Endothelial cell of umbilical vein (primary cell): ENCODE results near the gene TGFBR2. TPM values are rescaled to one million over a fixed set of nuclear protein-coding genes. Genes with fewer than 3 reads are reported as not detected.
A peak's percentile ranks its signal among the peaks of the same experiment; 100 is the strongest.

ENCODE experiments used
- BruUV-seq: library from RNA; stranded (reverse); fragments of 400-500 nt; replicated peaks from 2 replicates; lab custom pipeline; 2021; lab: Mats Ljungman, UMichigan
- CTCF ChIA-PET: fragments of 300-600, 350-600 bp; sonication (Branson Sonifier 250); formaldehyde crosslinking; loops from one replicate; lab custom pipeline; 2021; ENCODE audit warnings: antibody characterized with exemption, inconsistent platforms; lab: Charles Lee
- POLR2A ChIA-PET: fragments of 300-600, 350-600 bp; sonication (Branson Sonifier 250); formaldehyde crosslinking; loops from one replicate; lab custom pipeline; 2021; ENCODE audit warnings: antibody characterized with exemption, inconsistent platforms; lab: Charles Lee
- DNase-seq: peaks from one replicate; pipeline ENCODE4 v3.0.0-alpha.2; 2011; ENCODE audit warnings: low read depth, low spot score
- FAIRE-seq: peaks from 2 replicates; lab custom pipeline; 2011; peaks lifted over from hg19 to GRCh38; lab: Jason Lieb, UNC
- H2AFZ ChIP-seq: 2 replicates; pipeline ENCODE4 v1.6.0; 2012; ENCODE audit warnings: low read depth, low read length, control low read depth, inconsistent platforms
- H3K27ac ChIP-seq: 2 replicates; pipeline ENCODE4 v1.5.1; 2011; ENCODE audit warnings: low read depth, mild to moderate bottlenecking, control low read depth, low read length, moderate library complexity; ENCODE audit not compliant: insufficient read depth
- H3K27me3 ChIP-seq, 2 experiments: 2 replicates each; pipeline versions ENCODE4 v1.6.0 to v1.6.1; 2011; ENCODE audit warnings: low read length in 2 of 2, mixed read lengths in 1 of 2; ENCODE audit not compliant: control insufficient read depth in 2 of 2, insufficient read depth in 2 of 2
- H3K36me3 ChIP-seq, 2 experiments: 2 replicates in 1 of 2; 3 replicates in 1 of 2; pipeline ENCODE4 v1.5.1; 2011; ENCODE audit warnings: low read length in 2 of 2, mild to moderate bottlenecking in 1 of 2, moderate library complexity in 1 of 2; ENCODE audit not compliant: control insufficient read depth in 2 of 2, insufficient read depth in 2 of 2; ENCODE audit errors: extremely low read depth in 1 of 2
- H3K4me1 ChIP-seq: 3 replicates; pipeline ENCODE4 v1.5.1; 2011; ENCODE audit warnings: mild to moderate bottlenecking, low read length; ENCODE audit not compliant: control insufficient read depth, insufficient read depth; ENCODE audit errors: extremely low read depth
- H3K4me2 ChIP-seq: 2 replicates; pipeline ENCODE4 v1.6.1; 2011; ENCODE audit warnings: low read length, control low read depth, mixed read lengths; ENCODE audit not compliant: insufficient read depth
- H3K4me3 ChIP-seq, 3 experiments: fragments of 200-600 bp in 1 of 3; sonication (generic), shearing (Covaris generic) in 1 of 3; replicated peaks in 1 of 3; 2 replicates each; pipeline ENCODE4 v1.5.1; 2011 to 2016; ENCODE audit warnings: control low read depth in 3 of 3, low read length in 3 of 3, mild to moderate bottlenecking in 2 of 3, inconsistent platforms in 1 of 3, low read depth in 1 of 3, moderate library complexity in 1 of 3; ENCODE audit not compliant: insufficient read depth in 1 of 3
- H3K79me2 ChIP-seq: 2 replicates; pipeline ENCODE4 v1.6.0; 2012; ENCODE audit warnings: low read length, inconsistent platforms; ENCODE audit not compliant: control insufficient read depth, insufficient read depth
- H3K9ac ChIP-seq: replicated peaks from 2 replicates; pipeline ENCODE3; 2011; ENCODE audit warnings: low read length, control low read depth; ENCODE audit not compliant: insufficient read depth; ENCODE audit errors: extremely low read depth
- H3K9me1 ChIP-seq: replicated peaks from 3 replicates; pipeline ENCODE4 v1.6.0; 2011; ENCODE audit warnings: mild to moderate bottlenecking, low read length; ENCODE audit not compliant: control insufficient read depth, insufficient read depth; ENCODE audit errors: extremely low read depth
- H3K9me3 ChIP-seq: replicated peaks from 2 replicates; pipeline ENCODE4 v1.5.1; 2012; ENCODE audit warnings: low read length, inconsistent platforms; ENCODE audit not compliant: control insufficient read depth, insufficient read depth
- H4K20me1 ChIP-seq: replicated peaks from 2 replicates; pipeline ENCODE3; 2011; ENCODE audit warnings: mild to moderate bottlenecking, low read length; ENCODE audit not compliant: control insufficient read depth, insufficient read depth; ENCODE audit errors: extremely low read depth
- EZH2 ChIP-seq: IDR thresholded peaks from 2 replicates; pipeline ENCODE4 v1.6.1; 2012; ENCODE audit warnings: borderline replicate concordance, low read depth, mild to moderate bottlenecking, moderate library complexity, low read length, inconsistent platforms; ENCODE audit not compliant: severe bottlenecking
- FOS ChIP-seq: IDR thresholded peaks from 2 replicates; pipeline ENCODE4 v1.6.1; 2011; ENCODE audit warnings: mild to moderate bottlenecking, low read length, moderate library complexity, borderline replicate concordance; ENCODE audit not compliant: insufficient read depth
- GATA2 ChIP-seq: IDR thresholded peaks from 2 replicates; pipeline ENCODE4 v1.7.0; 2011; ENCODE audit warnings: low read depth, mild to moderate bottlenecking, moderate library complexity, mixed read lengths, low read length; ENCODE audit not compliant: insufficient read length, insufficient read depth
- JUN ChIP-seq: IDR thresholded peaks from 2 replicates; pipeline ENCODE4 v1.6.1; 2011; ENCODE audit warnings: borderline replicate concordance, low read depth; ENCODE audit not compliant: insufficient read length, insufficient read depth
- MYC ChIP-seq: IDR thresholded peaks from one replicate; pipeline ENCODE4 v1.6.1; 2011; ENCODE audit warnings: mild to moderate bottlenecking, low read depth, low read length
- POLR2A ChIP-seq: IDR thresholded peaks from 2 replicates; pipeline ENCODE4 v1.6.1; 2012; ENCODE audit warnings: low read depth, mild to moderate bottlenecking, control low read depth, low read length
- POLR2AphosphoS5 ChIP-seq: IDR thresholded peaks from 2 replicates; pipeline ENCODE4 v1.6.1; 2012; ENCODE audit warnings: low read depth, mild to moderate bottlenecking, control low read depth, low read length, moderate library complexity; ENCODE audit not compliant: insufficient read depth
- dilution Hi-C: fragments of 300-500 bp; cut with MboI; formaldehyde crosslinking; loops from one replicate; pipeline ENCODE4 v1.15.0; 2019; ENCODE audit warnings: low sequenced_read_pairs; ENCODE audit not compliant: extremely low pct_ligation_motif_present
- intact Hi-C: fragments of 100-400 bp; cut with micrococcal nuclease; formaldehyde crosslinking; loops from one replicate; pipeline ENCODE4 v1.10.0; 2022
- polyA plus RNA-seq, 4 experiments: library from polyadenylated mRNA; depleted of rRNA in 3 of 4; stranded (reverse) in 3 of 4; unstranded in 1 of 4; fragments of >200 nt; gene quantifications; 2 replicates each; pipeline versions ENCODE4 v1.2.1 to v1.2.3, GENCODE V29; 2011 to 2012; ENCODE audit warnings: missing spikeins in 1 of 4
- total RNA-seq: library from RNA; stranded (reverse); gene quantifications from 2 replicates; pipeline ENCODE4 v1.2.3, GENCODE V29; 2021
- TF ChIP-seq, protein P1 (sequence below), 2 donors: IDR thresholded peaks; 1 replicate in 1 of 2; 2 replicates in 1 of 2; pipeline ENCODE4 v1.5.1; 2011; ENCODE audit warnings: low read length in 2 of 2, mild to moderate bottlenecking in 2 of 2, moderate library complexity in 2 of 2, control low read depth in 1 of 2, inconsistent platforms in 1 of 2, low read depth in 1 of 2; ENCODE audit not compliant: insufficient read depth in 1 of 2; ENCODE audit errors: extremely low read depth in 1 of 2

Gene TGFBR2
- total and polyA plus RNA-seq, 2 donors (not counting 3 experiments of a cell fraction or from before 2014, with no cell fraction given), result 227 to 250 TPM

DNA sequence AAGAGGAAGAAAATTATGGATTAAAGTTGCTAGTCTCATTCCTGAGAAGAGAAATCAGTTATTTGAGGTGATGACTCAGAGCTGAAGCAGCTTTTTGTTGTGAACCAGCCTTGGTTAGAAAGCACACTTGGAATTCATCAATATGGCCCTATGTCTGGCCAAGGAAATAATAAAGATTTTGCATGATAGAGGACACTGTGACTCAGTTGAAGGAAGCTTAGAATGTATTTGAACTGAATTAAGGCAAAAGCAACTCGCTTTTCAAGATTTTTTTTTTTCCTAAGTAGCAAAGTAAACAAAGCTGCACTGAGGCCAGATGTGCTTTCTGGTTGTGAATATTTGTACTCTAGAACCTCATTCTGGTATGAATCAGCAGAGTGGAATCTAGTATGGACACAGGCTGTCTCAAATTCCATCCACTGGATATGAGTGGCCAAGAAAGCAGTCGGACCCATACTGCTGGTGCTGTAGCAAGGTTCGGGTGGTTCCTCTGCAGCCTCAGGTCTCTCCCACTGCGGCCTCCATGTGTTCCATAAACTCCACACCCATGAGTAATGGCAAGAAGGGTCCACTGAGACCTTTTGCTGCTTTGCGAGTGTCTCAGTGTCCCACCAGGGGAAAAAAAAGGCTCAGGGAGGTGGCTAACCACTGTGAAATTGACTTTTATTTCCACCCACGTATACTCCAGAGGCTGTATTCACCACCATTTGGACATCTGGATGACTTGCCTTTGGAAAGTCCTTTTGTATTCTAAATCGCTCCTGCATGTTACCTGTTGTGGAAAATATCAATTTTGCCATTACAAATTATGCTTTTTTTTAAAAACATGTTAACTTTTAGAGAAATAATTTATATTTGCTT, 53.1 kb downstream of the TGFBR2 start:
- H3K4me1 ChIP-seq, result peaks cover 100% of the 10 kb centered on the region
- peak overlapping the region; percentile 87 for H3K9ac ChIP-seq
- peak; percentile 83 for FAIRE-seq
- H3K36me3 ChIP-seq, result peaks cover 15 to 60% of the 10 kb centered on the region in 2 experiments
- no TSS peak for BruUV-seq
- peak overlapping the region; percentile 74 for H3K4me2 ChIP-seq
- H3K4me3 ChIP-seq, result no peak overlapping the region
- DNase-seq, result peak; percentile 94
- intact Hi-C loops (loop anchor here (1.0 kb wide), 9 partner anchors 22 to 497 kb away; partner anchors contain the start of gene TGFBR2), dilution Hi-C loops (no loop called here)
- no peaks in the 10 kb centered on the region for H3K9me3 ChIP-seq
- H3K79me2 ChIP-seq, result peaks cover 64% of the 10 kb centered on the region
- ChIA-PET CTCF (interaction anchor here (0.6 to 3.1 kb wide), 14 partner anchors 8 to 618 kb away, joined by 3 to 18 read pairs (median 4); no protein-coding TSS in a partner anchor), POLR2A (interaction anchor here (0.7 to 1.5 kb wide), 5 partner anchors 15 to 460 kb away, joined by 3 to 5 read pairs (median 4); partner anchors contain the start of gene TGFBR2)
- no peaks in the 10 kb centered on the region for H4K20me1 ChIP-seq
- H3K27ac ChIP-seq, result peak overlapping the region; percentile 98
- TF ChIP-seq JUN (peak; percentile 76), EZH2 (no peak), MYC (no peak), GATA2 (peak; percentile 94), POLR2A (peak; percentile 81), FOS (peak; percentile 95), POLR2AphosphoS5 (peak; percentile 78)
- TF ChIP-seq, protein P1, sequence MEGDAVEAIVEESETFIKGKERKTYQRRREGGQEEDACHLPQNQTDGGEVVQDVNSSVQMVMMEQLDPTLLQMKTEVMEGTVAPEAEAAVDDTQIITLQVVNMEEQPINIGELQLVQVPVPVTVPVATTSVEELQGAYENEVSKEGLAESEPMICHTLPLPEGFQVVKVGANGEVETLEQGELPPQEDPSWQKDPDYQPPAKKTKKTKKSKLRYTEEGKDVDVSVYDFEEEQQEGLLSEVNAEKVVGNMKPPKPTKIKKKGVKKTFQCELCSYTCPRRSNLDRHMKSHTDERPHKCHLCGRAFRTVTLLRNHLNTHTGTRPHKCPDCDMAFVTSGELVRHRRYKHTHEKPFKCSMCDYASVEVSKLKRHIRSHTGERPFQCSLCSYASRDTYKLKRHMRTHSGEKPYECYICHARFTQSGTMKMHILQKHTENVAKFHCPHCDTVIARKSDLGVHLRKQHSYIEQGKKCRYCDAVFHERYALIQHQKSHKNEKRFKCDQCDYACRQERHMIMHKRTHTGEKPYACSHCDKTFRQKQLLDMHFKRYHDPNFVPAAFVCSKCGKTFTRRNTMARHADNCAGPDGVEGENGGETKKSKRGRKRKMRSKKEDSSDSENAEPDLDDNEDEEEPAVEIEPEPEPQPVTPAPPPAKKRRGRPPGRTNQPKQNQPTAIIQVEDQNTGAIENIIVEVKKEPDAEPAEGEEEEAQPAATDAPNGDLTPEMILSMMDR (IDR thresholded peaks at IDR 0.05; ENCODE audit: extremely low read depth in 1 of 2, insufficient read depth in 1 of 2, low read depth in 1 of 2, low read length in 2 of 2), result no peak
- H3K27me3 ChIP-seq, result no peaks in the 10 kb centered on the region
- H3K9me1 ChIP-seq, result no peaks in the 10 kb centered on the region
- no peak overlapping the region for H2AFZ ChIP-seq
